NCI-H524 treated with DMSO at 0.1 percent for 48 hours (cell line): ENCODE data around the gene DEDD.

Experiments used
- DNase-seq: peaks from one replicate; lab custom pipeline; 2025; lab: John Stamatoyannopoulos, UW

The DEDD gene

DNA sequence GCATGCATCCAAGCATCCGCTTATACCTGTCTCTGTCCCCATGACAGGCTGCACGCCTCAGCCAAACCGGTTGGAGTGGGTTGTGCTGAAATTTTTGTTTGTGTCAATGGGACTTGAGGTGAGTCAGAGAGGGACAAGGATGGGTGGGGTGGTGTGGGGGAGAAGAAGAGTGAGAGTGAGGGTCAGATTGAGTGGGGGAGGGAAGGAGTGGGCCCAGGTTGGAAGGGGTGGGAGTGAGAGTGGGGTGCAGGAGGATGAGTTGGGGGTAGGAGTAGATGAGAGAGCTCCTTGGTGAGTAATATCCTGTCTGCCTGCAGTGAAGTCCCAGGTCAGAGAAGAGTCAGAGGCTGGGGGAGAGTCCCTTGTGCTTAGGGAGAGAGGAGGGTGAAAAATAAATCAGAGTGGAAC, 39.8 kb downstream of the DEDD start:
- DNase-seq: no peak

DNA sequence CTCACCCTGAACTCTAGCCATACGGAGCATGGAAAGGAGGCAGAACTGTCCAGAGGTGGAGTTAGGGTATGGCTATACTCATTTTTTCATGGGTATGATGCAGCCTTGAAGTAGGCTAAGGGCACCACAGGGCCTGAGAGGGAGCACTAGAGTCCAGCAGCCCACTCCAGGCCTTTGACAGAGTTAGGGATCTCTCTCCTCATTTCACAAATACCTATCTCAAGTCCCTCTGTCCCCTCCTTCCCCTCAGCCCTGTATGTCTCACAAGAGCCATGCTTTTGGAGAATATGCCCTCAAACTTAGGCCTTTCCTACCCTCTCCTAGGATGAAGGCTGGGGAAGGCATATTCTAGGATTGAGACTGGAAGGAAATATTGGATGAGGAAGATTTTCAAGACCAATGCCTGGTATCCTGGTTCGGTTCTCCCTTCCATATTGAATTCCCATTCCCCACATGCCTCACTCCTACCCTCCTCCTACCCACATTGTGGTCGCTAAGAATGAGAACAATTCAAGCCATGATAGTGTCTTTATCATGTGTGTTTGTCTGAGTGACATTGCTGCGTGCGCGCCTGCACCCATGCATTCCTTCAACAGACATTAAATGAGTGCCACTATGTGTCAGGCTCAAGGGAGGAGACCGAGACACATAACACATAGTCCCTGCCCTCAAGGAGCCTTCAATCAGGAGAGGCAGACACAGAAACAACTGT, 40.5 kb downstream of the DEDD start:
- DNase-seq: no peak

DNA sequence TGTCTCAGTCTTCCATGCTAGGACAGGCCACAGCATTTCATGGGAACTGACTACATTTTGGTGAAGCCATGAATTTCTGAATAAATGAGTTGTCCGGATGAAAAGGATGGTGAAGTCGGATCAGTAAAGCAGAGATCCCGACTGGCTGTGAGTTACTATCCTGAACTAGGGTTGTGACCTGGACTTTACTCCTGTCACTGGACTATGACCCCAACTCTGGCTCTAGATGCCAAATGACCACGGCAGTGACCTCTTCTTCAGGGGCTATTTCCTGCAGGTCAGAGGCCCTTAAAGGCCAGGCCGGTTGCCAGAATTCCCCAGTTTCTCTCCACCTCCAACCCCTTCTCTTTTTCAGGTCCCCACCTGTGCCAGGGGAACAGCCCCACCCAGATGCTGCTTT, 41.4 kb downstream of the DEDD start:
- no peak for DNase-seq

DNA sequence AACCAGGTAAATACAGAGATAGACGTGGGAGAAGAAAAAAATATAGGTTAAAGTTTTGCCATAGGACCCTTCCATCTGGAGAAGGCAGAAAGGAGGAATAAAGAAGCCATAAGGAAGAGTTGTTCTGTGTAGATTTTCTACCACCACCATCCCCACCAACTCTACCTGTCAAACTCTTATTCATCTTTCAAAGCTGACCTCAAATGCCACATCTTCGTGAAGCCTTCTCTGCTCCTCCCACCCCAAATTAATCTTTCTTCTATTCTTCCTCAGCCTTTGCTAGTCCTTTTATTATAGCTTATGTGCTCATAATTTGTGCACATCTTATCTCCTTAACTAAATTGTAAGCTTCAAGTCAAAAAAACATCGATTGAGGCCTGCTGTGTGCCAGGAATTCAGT, 41.9 kb downstream of the DEDD start:
- no peak for DNase-seq

DNA sequence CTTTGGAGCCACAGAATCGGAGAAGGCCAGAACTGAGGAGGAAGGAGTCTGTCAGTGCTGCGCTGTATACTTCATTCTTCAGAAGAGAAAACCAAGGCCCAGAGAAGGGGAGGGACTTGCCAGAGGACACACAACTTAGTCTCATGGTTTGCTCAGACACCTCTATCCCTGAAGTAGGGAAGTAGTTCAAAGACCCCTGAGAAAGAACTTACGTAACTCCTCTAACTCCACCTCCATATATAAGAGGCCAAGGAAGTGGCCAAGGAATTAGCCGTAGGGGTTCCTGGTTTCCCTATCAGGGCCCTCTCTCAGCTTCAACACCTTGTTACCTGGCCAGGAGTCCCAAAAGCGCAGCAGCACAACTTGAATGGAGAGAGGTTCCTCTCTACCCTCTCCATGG, 42.5 kb downstream of the DEDD start:
- DNase-seq: no peak

DNA sequence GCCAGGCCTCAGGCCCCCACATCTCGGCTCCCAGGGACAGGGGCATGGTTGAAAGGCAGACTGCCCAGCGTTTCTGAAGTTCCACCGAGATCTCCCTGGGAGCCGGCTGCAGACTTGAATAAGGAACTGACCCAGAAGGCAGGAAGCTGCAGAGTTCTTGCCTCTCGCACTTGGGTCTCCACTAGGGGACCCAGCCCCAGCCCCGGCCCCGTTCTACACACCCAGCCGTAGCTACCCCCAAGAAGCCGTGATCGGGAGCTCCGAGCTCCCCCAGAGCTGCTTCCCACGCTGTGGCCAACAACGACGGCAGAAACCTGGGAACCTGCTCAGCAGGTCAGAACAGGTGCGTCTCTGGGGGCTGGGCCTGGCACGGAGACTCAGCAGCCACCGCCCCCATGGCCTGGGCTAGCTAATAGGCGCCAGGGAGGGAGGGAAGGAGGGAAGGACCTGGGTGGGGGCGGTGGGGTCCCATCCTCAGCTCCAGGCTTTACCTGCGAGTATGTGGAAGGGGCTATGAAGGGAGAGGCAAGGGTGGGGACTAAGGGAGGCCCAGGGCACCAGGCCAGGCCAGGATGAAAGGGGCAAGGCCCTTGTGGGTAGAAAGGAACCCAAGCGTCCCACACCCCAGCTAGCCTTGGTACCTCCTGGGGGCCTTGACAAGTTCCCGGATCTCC, 43.1 kb downstream of the DEDD start, which contains the start of gene NECTIN4:
Gene NECTIN4 (minus strand): TSS at position 308 of the 674 bp plus-strand sequence. CDS start 262 bp downstream, at position 46.
- DNase-seq: no peak

DNA sequence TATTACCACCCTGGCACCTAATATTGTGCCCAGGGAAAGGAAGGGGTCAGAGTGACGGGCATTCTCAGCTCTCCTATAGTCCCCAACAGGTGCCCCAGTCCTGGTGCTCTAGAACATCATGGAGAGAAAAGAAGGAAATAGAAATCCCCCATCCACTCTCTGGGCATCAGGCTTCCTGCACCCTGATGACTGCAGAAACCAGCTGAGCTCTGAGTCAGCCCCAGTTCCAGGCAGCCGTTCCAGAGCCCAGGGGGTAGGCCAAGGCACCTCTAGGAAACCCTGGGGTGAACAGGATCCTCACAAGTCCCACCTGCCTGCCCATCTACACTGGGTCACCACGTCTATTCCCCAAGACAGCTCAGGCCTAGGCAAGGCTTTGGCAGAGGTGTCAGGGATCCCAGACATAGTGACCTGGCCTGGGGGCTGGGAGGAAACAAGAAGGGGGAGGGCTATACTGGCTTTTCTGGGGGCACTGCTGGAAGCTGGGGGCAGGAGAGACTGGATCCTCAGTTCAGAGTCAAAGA, 43.8 kb downstream of the DEDD start:
- no peak for DNase-seq

DNA sequence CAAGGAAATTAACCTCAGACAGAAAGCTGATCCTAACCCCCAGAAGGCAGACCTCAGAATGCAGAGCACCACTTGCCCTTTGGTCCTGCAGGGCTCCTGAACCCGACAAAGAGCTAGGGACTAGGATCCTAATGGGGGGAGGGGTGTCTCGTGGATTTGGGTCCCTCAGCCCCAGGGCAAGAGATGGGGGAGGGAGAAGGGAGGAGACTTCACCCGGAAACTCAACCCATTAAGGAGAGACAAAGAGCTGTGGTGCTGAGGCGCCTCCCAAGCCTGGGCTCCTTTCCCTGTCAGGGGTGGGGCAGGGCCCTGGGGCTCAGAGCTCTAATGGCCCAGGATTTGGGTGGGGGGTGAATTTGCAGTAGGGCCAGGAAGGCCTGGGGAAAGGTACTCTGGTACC, 46.0 kb downstream of the DEDD start:
- DNase-seq: no peak

DNA sequence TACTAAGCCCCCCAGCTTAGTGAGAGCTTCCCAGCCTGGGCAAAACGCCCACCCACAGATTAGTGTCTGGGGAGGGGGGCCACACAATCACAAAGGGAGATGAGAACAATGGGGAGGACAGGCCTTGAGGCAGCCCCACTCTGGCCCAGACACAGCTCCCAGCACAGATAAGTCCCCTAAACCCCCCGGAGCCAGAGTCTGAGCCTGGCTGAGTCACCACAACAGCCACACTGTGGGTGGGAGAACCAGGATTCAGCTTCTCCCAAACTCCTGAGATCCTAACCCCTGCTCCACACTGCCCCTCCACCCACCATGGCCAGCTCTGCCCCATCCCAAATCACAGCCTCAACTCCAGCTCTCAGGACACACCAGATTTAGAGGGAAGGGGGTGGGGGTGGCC, 47.3 kb downstream of the DEDD start:
- no peak for DNase-seq

DNA sequence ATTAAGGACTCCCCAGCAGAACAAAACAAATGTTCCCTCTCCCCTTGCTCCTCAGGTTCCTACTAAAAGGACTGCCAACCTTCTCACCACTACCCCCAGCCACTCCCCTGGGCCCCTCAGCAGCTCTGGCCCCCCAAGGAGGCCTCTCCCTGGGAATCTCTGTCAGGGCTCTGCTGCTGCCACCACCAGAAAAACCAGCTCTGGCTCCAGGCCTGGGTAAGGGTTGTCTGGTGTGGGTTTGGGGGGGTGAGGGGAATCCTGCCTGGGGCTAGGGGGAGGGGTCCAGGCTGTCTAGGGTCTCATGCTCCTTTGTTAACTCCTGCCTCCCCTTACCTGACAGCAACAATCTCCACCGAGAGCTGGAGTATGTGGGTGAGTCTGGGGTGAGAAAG, 47.9 kb downstream of the DEDD start:
- no peak for DNase-seq

DNA sequence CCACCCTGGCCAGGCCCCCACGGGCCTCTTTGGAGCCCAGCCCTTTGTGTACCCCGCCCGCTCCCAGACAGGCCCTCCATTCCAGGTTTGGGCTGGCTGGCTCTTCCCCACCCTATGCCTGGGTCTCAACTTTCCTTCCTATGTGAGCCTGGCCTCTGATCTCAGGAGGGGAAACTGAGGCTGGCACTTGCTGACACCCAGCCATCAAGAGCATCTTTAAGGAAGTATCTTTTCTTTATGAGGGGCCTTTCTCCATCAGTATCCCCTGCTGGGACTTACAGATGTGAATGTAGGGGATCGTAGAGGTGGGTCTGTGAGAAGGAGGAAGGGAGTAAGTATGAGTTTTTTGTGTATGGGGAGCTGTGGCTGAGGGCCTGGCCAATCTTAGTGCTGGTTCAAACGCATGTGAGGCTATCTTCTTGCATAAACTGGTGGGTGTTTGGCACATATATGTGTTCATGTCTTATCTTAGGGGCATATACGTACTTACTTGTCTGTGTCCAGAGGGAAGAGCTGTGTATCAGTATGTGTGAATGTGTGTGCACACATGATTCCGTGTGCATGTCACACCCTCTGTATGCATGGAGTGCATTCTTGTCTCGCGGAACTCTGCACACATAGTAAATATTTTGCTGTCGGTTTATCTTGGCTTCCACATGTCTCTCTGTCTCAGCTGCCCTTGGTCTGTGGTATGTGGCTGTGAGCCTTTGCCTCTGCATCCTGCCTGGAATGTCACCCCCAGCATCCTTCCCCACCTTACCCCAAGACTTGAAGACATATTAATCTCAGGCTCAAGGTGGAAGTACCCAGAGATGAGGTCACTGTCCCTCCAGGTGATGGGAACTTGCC, 48.5 kb downstream of the DEDD start:
- DNase-seq: no peak

DNA sequence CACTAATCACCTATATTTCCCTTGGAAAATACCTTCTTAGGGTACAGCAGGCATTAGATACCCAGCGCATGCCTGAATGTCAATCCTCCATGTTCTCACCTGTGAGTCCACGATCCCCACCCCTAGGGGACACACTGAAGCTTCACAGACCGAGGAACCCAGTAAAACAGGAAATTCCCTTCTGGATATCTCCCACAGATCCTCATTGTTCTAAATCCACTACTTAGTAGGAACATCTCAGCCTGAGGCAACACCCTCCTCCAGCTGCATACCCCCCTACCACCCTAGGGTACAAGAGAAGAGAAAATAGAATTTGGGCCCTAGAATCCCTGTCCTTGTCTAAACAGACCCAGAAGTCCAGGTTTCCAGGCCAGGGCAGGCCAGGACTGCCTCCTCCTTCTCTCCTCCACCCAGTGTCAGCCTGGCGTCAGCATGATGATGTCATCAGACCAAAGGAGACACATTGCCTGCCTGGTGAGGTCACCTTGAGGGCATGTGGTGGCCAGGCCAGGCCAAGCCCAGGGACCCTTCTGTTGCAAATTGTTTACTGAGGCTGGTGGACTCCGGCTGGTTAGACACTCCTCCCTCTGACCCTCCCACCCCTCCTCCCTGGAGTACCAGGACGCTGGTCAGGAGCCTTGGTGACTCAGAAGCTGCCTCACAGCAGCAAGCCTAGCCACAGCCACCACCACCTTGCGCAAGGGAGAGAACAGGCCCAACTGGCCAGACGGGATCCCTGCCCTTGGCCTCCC, 49.3 kb downstream of the DEDD start:
- no peak for DNase-seq

DNA sequence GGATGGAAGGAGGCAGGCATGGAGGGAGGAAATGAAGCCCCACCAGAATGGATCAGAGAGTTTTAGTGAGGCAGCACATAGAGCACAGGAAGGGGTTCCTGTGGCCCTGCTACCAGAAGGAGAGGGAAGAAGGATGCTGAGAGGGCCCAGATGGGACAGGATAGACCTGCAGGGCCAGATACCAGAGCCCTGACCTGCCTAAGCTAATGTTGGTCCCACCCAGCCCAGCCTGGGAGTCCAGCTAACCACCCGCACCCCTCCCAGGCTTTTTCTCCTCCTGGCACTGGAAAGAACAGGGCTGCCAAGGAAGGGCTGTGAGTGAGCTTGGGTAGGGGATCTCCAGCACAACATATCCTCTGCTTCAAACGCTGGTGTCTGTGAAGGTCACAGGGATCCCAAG, 50.0 kb downstream of the DEDD start:
- DNase-seq: no peak

DNA sequence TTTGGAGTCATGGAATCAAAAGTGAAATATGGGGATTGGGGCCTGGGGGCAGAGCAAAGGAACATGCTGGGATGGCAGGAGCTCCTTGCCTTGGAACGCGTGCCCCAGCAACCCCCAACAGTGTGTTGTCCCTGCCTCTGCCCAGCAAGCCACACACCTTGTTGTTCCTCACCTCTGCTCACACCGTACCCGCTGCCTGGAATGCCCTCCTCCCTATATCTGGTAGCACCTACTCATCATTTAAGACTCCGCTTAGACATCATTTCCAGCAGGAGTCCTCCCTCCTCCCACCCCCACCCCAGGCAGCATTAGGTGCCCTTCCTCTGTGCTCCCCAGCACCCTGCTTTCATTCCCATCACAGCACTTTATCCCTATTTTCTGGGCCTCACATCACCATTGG, 50.9 kb downstream of the DEDD start:
- no peak for DNase-seq

DNA sequence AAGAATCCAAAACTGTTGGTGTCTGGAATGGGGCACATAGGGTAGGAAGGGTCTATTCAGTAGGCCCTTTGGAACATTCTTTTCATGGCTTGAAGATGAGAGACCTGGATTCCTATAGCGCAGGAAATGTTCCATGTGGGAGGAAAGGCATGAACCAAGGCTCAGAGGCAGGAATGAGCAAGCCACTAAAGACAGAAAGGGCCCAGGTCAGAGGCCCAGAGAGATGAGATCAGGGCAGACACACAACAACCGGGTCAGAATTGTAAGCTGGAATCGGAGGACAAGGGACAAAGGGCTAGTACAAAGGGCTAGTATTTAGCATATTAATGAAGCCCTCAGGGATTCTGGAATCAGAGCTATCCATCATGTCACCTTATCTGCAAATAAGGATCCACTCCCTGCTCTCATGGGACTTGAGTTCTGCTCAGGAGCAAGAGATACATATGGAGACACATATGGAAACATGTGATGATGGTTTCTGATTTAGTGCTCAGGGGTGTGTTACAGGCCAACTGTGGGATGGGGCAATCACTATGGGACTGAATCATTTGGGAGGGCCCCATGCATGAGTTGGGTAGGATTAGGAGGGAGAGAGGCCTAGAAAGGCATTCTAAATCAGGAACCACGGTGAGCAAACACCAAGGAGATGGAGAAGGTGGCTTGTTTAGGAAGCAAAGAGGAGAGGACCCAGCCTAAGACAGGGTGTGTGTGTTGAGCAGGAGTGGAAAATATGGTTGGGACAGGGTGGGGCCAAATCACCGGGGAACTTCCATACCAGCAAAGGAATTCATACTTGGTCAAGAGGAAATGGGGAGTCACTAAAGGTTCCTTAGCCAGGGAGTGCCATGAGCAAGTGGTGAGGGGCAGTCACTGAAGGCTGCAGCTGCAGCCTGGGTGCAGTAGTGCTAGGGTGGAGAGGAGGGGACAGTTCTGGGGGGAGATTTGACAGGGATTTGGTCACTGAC, 51.7 kb downstream of the DEDD start:
- no peak for DNase-seq

DNA sequence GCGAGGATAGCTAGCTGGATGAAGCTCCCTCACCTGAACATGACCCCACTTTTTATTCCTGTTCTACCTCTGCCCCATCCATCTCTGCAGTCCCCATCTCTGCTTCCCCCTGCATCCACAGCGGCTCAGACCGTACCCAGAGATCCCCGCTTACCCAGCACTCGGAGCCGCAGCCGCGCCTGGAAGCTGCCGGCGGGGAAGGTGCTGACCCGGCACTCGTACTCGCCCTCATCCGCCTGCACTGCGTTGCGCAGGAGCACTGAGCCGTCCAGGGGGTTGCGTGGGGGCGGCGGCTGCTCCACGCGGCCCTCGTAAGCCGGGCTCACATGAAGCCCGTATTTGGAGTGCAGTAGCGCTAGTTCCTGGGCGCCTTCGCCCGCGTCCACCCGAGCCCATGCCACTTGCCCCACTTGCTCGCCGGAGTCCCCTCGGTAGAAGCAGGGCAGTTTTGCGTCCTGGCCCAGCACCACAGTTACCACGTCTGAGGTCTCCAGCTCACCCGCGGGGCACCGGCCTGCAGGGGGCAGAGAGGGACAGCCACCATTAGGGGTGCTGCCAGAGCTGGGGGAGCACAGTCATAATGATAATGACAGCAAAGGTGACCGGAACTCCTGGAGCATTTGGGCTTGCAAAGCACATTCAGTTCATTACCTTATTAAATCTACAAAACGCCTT, 52.9 kb downstream of the DEDD start:
- no peak for DNase-seq

DNA sequence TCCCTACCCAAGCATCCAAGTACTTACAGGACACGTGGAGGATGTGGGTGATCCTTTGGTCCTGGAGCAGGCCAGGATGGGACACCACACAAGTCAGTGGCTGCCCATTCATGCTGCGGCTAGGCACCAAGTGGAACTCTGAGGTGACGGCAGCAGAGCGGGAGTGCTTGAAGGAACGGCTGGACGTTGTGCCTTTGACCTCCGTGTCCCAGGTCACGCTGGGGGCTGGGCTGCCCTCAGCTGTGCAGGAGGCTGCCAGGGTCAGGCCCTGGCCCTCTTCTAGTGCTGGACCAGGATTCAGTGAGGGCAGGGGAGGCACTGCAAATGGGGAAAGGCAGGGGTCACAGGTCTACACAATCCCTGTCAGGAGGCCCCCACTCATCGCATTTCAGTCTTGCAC, 55.0 kb downstream of the DEDD start:
- no peak for DNase-seq

DNA sequence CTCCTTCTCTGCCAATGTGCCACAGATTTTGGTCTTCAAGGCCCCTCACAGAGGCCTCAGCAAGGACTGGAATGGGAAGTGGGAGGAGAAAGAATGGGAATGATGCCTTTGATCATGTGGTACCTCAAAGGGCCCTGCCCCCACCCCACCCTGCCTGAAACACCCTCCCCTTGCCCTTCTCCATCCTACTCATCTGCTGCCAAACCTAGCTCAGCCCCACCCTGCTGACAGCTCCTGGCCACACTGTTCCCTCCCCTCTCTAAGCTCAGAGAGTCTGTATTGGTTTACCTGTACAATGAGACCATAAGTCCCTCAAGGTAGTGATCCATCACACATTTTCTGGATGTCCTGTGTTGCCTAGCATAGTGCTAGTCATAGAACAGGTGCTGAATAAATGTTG, 56.1 kb downstream of the DEDD start:
- DNase-seq: no peak

DNA sequence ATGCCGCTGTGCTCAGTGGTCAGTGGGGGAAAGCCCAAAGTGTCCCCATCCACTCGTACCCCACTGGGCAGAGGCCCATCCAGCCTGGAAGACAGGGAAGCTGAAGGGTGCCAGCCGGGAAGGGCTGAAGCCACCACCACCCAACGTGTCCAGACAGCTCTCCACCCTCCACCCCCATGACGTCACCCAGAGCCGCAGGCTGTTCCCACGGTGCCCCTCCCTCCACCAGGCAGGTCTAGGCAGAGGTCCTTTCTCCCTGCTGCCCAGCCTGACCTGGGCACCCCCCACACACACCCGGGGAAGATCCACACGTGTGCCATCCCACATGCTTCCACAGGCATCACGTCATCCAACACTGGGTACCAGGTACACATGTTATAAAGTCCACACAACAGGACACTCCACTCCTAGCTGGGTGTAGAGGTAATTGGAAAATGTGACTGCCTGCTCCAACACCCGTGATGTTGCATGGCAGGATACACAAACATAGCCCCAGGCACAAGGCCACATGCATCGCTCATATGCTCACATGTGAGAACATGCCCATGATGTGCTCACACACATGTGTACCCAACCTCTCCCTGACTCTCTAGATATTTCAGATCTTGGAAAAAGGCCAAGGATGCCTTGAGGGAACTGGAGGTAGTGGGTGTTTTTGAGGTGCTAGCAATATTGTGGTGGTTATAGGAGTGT, 57.6 kb downstream of the DEDD start:
- no peak for DNase-seq
